Measurements from ENCODE around the gene OCIAD2.
"Not testable (repeated sequence)": the region's sequence is repeated elsewhere in the genome, so short reads cannot be mapped to it uniquely, and the experiment has no call there.

Gene OCIAD2

DNA sequence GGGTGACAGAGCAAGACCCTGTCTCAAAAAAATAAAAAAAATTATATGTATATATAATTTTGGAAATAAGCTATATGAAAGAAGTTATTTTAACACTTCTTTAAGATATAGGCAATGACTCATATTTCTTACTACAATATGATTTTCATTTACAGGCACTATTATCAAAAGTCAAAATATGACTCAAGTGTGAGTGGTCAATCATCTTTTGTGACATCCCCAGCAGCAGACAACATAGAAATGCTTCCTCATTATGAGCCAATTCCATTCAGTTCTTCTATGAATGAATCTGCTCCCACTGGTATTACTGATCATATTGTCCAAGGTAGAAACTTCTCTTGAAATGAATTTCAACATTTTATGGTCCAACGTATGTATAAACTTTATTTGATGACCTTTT, 54.9 kb downstream of the OCIAD2 start:
- no peak for FAIRE-seq

DNA sequence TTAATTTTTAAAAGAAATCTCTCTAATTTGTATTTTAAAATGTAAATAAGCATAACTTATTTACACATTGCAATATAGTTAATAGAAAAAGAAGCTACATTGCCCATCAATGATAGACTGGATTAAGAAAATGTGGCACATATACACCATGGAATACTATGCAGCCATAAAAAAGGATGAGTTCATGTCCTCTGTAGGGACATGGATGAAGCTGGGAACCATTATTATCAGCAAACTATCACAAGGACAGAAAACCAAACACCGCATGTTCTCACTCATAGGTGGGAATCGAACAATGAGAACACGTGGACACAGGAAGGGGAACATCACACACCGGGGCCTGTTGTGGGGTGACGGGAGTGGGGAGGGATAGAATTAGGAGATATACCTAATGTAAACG, 57.8 kb downstream of the OCIAD2 start:
- not testable (repeated sequence) for FAIRE-seq

DNA sequence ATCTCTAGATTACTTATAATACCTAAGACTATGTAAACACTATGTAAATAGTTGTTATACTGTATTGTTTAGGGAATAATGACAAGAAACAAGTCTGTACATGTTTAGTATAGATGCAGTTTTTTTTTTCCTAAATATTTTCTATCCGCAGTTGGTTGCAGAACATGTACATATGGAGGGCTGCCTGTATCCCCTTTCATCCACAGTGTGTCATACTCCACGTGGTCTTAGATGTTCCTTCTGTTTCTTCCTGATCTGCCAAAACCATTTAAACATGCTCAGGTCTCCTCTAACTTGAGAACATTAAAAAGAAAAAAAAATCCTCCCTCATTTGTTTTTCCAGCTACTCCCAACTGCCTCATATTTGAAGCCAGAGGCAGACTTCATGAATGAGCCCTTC, 61.7 kb downstream of the OCIAD2 start:
- FAIRE-seq = no peak

DNA sequence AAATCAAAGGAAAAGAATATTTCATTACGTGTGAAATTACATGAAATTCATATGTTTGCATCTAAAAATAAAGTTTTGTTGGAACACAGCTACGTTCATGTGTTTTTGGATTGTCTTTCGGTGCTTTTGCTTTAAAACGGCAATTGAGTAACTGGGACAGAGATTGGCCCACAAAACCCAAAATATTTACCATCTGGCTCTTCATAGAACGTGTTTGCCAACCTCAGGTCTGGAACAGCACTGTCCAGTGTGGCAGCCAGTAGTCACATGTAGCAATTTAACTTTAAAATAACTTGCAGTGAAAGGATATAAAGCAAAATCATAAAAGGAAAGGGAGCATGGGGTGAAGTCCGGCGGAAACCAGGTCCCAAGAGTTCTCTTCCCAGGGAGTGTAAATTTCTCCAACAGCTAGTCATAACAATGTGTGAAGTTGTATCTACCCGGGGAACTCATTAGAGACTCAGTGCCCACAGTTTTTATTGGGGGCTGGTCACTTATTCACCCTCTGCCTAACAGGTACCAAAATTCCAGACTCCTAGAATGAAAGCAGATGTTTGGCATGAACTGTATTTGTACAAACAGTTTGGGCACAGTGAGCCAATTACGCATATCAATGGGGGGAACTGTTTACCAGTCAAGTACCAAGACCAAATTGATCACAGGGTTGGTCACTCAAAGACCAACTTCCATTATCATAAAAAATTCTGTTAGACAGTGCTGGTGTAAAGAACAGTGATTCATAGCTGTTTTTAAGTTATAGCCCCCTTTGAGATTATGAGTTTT, 65.3 kb downstream of the OCIAD2 start:
- no peak for FAIRE-seq

DNA sequence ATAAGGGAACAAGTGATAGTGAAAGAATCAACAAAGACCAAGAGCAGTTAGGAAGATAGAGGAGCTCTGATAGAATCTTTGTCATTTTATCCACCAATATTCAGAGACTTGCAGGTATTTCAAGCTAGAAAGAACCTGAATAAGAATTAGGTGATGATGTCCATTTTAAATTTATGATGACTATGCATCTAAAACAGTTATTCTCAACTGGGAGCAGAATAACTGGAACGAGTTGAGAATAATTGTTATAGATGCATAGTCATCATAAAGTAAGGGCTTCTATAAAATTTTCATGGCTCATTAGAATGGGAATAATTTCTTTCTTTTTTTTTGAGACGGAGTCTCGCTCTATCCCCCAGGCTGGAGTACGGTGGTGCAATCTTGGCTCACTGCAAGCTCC, 69.9 kb downstream of the OCIAD2 start:
- no peak for FAIRE-seq
